Measurements from ENCODE around the gene TNNT2.

DNA sequence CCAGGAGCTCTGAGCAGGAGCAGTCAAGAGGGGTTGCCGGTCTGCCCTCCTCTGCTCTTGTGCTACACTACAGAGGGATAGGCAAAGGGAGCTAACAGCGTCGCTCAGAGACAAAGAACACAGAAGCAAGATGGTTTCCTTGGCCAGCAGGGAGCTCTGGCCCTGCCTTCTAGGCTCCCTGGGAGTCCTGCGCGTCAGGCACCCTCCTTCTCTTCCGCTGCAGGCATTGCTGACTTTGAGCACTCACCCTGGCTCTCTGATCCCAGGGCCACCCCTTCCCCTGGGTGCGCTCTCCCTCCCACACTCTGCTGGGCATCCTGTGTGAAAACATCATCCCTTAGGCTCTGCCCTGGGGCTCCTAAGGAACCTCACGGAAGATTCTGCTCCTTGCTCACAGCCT lies 43.6 kb upstream of the TNNT2 start:
- no peak for TF ChIP-seq EZH2 (IDR thresholded peaks at IDR 0.05; ENCODE audit: low read length, missing control alignments)
- TF ChIP-seq, protein P1, sequence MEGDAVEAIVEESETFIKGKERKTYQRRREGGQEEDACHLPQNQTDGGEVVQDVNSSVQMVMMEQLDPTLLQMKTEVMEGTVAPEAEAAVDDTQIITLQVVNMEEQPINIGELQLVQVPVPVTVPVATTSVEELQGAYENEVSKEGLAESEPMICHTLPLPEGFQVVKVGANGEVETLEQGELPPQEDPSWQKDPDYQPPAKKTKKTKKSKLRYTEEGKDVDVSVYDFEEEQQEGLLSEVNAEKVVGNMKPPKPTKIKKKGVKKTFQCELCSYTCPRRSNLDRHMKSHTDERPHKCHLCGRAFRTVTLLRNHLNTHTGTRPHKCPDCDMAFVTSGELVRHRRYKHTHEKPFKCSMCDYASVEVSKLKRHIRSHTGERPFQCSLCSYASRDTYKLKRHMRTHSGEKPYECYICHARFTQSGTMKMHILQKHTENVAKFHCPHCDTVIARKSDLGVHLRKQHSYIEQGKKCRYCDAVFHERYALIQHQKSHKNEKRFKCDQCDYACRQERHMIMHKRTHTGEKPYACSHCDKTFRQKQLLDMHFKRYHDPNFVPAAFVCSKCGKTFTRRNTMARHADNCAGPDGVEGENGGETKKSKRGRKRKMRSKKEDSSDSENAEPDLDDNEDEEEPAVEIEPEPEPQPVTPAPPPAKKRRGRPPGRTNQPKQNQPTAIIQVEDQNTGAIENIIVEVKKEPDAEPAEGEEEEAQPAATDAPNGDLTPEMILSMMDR (conservative IDR thresholded peaks at IDR 0.05 in 1 of 2, IDR thresholded peaks at IDR 0.05 in 1 of 2; ENCODE audit: low read depth in 1 of 2, low read length in 2 of 2), result no peak

Measured in fibroblast of lung (primary cell).